Naive B cell (primary cell): ENCODE data around the gene NFATC3. TPM values are rescaled to one million over a fixed set of nuclear protein-coding genes. Genes with fewer than 3 reads are reported as not detected.
A peak's percentile ranks its signal among the peaks of the same experiment; 100 is the strongest.

Experiments used
- ATAC-seq, 2 donors: fragments of 150-1000 bp; cut with Tn5 transposase; 2 replicates each; pipeline ENCODE4 v1.10.0; 2021; ENCODE audit warnings: low read depth in 2 of 2, mild to moderate bottlenecking in 2 of 2, moderate library complexity in 2 of 2
- DNase-seq: peaks from one replicate; pipeline ENCODE4 v3.0.0; 2022
- H3K27ac Mint-ChIP-seq, 6 donors: one replicate each; pipeline ENCODE4 v1.8.0; 2020 to 2022; ENCODE audit warnings: mild to moderate bottlenecking in 6 of 6, mixed read lengths in 6 of 6, moderate library complexity in 5 of 6, inconsistent platforms in 2 of 6
- H3K27me3 Mint-ChIP-seq, 3 donors: one replicate each; pipeline ENCODE4 v1.8.0; 2021 to 2022; ENCODE audit warnings: mixed read lengths in 3 of 3, mild to moderate bottlenecking in 1 of 3
- H3K36me3 Mint-ChIP-seq, 2 donors: one replicate each; pipeline ENCODE4 v1.8.0; 2020 to 2022; ENCODE audit warnings: mixed read lengths in 2 of 2, inconsistent platforms in 1 of 2, mild to moderate bottlenecking in 1 of 2
- H3K4me1 Mint-ChIP-seq, 3 donors: one replicate each; pipeline ENCODE4 v1.8.0; 2020 to 2022; ENCODE audit warnings: mixed read lengths in 3 of 3, inconsistent platforms in 1 of 3, mild to moderate bottlenecking in 1 of 3, moderate library complexity in 1 of 3
- H3K4me3 Mint-ChIP-seq, 8 donors: one replicate each; pipeline ENCODE4 v1.8.0; 2020 to 2022; ENCODE audit warnings: mild to moderate bottlenecking in 8 of 8, mixed read lengths in 8 of 8, moderate library complexity in 8 of 8, inconsistent platforms in 2 of 8
- H3K9me3 Mint-ChIP-seq, 7 donors: one replicate each; pipeline ENCODE4 v1.8.0; 2020 to 2022; ENCODE audit warnings: mixed read lengths in 7 of 7, mild to moderate bottlenecking in 5 of 7, inconsistent platforms in 2 of 7, moderate library complexity in 1 of 7
- polyA plus RNA-seq, 6 donors: library from polyadenylated mRNA; unstranded; fragments of 300-500 nt; fragmentation: Illumina TruSeq; gene quantifications; one replicate each; pipeline ENCODE4 v1.2.3, GENCODE V29; 2021; ENCODE audit warnings: low read depth in 6 of 6

The NFATC3 gene
- polyA plus RNA-seq, 6 donors from 2014 or later = 74.8 to 147 (median 96.7) TPM

DNA sequence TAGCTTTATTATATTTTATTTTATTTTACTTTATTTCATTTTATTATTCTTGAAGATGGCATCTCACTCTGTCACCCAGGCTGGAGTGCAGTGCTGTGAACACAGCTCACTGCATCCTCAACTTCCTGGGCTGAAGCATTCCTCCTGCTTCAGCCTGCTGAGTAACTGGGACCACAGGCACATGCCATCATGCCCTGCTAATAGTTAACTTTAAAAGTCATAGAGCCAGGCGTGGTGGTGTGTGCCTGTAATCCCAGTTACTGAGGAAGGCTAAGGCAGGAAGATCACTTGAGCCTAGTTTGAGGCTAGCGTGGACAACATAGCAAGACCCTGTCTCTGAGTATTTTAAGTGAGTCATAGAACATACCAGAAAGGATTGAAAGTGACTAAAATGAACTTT, 112.1 kb downstream of the NFATC3 start:
- ATAC-seq = no peak
- no peak overlapping the region for H3K4me3 Mint-ChIP-seq
- peaks cover 5 to 19% (median 5%) of the 10 kb centered on the region in 3 donors for H3K4me1 Mint-ChIP-seq
- no peaks in the 10 kb centered on the region for H3K9me3 Mint-ChIP-seq
- H3K27ac Mint-ChIP-seq = no peak overlapping the region
- H3K36me3 Mint-ChIP-seq = no peaks in the 10 kb centered on the region
- DNase-seq = no peak
- H3K27me3 Mint-ChIP-seq = no peaks in the 10 kb centered on the region

GRCh38 chr16:68200088-68200783, 115.1 kb downstream of the NFATC3 start:
- H3K4me3 Mint-ChIP-seq = no peak overlapping the region
- peak overlapping the region in 4 of 6 donors; percentile 0 to 84 (median 68) for H3K27ac Mint-ChIP-seq
- H3K36me3 Mint-ChIP-seq = no peaks in the 10 kb centered on the region

DNA sequence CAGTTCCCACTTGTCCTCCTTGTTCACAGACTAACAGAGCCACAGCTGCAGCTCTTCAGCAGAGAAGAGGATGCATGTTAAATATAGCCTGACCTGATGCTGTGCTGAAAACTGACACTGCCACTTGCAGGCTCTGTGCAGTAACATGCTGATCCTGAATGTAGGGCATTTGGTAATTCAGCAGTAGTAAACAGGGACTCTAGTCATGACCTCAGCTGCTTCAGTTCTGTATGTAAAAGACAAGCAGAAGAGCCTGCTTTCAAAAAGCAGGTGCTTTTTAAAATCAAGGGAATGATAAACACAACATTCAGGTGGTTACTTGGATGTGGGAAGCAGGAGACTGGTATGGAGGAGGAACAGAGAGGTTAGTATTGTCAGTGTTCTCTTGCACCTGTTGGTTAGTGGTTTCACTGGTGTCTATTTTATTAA, 116.9 kb downstream of the NFATC3 start:
- Mint-ChIP-seq H3K4me3 (no peak overlapping the region), H3K27me3 (no peaks in the 10 kb centered on the region), H3K4me1 (peaks cover 0 to 9% (median 5%) of the 10 kb centered on the region in 3 donors), H3K9me3 (no peaks in the 10 kb centered on the region), H3K27ac (peak overlapping the region in 3 of 6 donors; percentile 21 to 63 (median 47)), H3K36me3 (no peaks in the 10 kb centered on the region)
- ATAC-seq (no peak), DNase-seq (no peak)

More at GRCh38 chr16:68200088-68200783, 115.1 kb downstream of the NFATC3 start:
- Mint-ChIP-seq H3K9me3 (no peaks in the 10 kb centered on the region), H3K4me1 (peaks cover 0 to 9% (median 4%) of the 10 kb centered on the region in 3 donors), H3K27me3 (no peaks in the 10 kb centered on the region)
- DNase-seq = no peak
- no peak for ATAC-seq

GRCh38 chr16:68206245-68206644, 121.1 kb downstream of the NFATC3 start:
- H3K9me3 Mint-ChIP-seq = no peaks in the 10 kb centered on the region
- H3K36me3 Mint-ChIP-seq = no peaks in the 10 kb centered on the region
- ATAC-seq = no peak
- peaks cover 0 to 13% (median 4%) of the 10 kb centered on the region in 3 donors for H3K4me1 Mint-ChIP-seq
- no peaks in the 10 kb centered on the region for H3K27me3 Mint-ChIP-seq
- peak overlapping the region in 1 of 8 donors; percentile 5 for H3K4me3 Mint-ChIP-seq
- peak overlapping the region in 2 of 6 donors; percentile 4 to 26 for H3K27ac Mint-ChIP-seq
- no peak for DNase-seq

DNA sequence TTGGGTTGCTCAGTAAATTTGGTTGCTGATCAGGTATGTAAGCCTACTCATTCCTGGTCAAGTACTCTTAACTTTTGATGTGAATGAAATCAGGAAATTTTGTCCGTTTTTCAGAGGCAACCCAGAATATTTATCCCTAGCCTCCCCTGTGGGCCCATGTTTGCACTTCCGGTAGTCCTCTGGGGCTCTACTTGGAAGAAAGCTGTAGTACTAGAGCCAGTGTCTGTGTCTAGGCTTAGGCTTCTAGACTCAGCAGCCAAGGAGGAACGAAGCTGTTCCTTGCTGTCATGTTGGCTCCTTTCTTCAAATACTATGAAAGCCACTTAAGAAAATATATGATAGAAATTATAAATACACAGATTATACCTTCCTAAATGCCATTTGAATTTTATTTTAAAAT, 129.6 kb downstream of the NFATC3 start:
- DNase-seq (no peak), ATAC-seq (no peak)
- H3K9me3 Mint-ChIP-seq = no peaks in the 10 kb centered on the region
- H3K36me3 Mint-ChIP-seq = peaks cover 0 to 15% of the 10 kb centered on the region in 2 donors
- H3K27me3 Mint-ChIP-seq = no peaks in the 10 kb centered on the region
- H3K27ac Mint-ChIP-seq = peak overlapping the region in 3 of 6 donors; percentile 12 to 60 (median 60)
- peaks cover 6 to 17% (median 11%) of the 10 kb centered on the region in 3 donors for H3K4me1 Mint-ChIP-seq
- no peak overlapping the region for H3K4me3 Mint-ChIP-seq

- H3K27me3 Mint-ChIP-seq = no peaks in the 10 kb centered on the region
- H3K36me3 Mint-ChIP-seq = peaks cover 0 to 15% of the 10 kb centered on the region in 2 donors
- H3K4me3 Mint-ChIP-seq = no peak overlapping the region
- no peak for ATAC-seq
- no peaks in the 10 kb centered on the region for H3K9me3 Mint-ChIP-seq
- DNase-seq = no peak
- peak overlapping the region in 4 of 6 donors; percentile 12 to 60 (median 25) for H3K27ac Mint-ChIP-seq
- peaks cover 6 to 16% (median 11%) of the 10 kb centered on the region in 3 donors for H3K4me1 Mint-ChIP-seq
Observed at GRCh38 chr16:68215302-68215701, 130.1 kb downstream of the NFATC3 start.

DNA sequence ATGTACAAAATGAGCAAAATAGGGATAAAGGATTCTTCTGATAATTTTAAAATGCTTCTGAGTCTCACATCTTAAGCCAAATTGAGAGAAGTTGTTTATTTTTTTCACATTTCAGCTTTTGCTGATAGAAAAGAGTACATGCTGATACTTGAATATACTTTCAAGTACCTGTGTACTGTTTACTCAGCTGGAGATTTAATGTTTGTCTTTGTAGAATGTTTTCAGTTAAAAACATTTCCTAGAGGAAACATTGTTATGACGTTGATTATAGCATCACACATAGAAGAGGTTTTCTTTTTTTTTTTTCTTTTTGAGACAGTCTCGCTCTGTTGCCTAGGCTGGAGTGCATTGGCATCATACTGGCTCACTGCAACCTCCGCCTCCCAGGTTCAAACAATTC, 131.1 kb downstream of the NFATC3 start:
- peaks cover 5 to 19% of the 10 kb centered on the region in 2 donors for H3K36me3 Mint-ChIP-seq
- DNase-seq (no peak), ATAC-seq (no peak)
- no peaks in the 10 kb centered on the region for H3K27me3 Mint-ChIP-seq
- no peaks in the 10 kb centered on the region for H3K9me3 Mint-ChIP-seq
- H3K4me3 Mint-ChIP-seq = no peak overlapping the region
- peak overlapping the region in 2 of 6 donors; percentile 46 to 60 for H3K27ac Mint-ChIP-seq
- peaks cover 6 to 16% (median 11%) of the 10 kb centered on the region in 3 donors for H3K4me1 Mint-ChIP-seq

DNA sequence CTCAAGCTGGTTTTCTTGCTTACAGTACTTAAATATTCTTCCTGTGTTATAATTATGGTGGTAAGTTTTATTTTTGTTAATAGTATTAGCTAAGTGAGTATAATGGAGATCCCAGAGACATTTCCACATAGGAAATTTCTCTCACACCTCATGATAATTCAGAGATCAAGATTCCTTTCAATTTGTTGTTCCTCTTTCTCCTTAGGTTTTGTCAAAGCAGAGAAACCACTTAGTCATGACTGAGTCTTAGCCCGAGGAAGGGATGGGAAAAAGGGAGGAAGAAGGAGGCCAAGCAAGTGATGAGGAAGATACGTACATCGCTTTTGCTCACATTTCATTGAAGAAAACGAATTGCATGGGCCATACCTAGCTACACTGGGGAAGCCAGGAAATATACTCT, 132.3 kb downstream of the NFATC3 start:
- Mint-ChIP-seq H3K27ac (peak overlapping the region in 2 of 6 donors; percentile 14 to 39), H3K9me3 (no peaks in the 10 kb centered on the region), H3K27me3 (no peaks in the 10 kb centered on the region), H3K36me3 (peaks cover 9 to 27% of the 10 kb centered on the region in 2 donors), H3K4me3 (no peak overlapping the region), H3K4me1 (peaks cover 6 to 14% (median 8%) of the 10 kb centered on the region in 3 donors)
- DNase-seq (no peak), ATAC-seq (no peak)

DNA sequence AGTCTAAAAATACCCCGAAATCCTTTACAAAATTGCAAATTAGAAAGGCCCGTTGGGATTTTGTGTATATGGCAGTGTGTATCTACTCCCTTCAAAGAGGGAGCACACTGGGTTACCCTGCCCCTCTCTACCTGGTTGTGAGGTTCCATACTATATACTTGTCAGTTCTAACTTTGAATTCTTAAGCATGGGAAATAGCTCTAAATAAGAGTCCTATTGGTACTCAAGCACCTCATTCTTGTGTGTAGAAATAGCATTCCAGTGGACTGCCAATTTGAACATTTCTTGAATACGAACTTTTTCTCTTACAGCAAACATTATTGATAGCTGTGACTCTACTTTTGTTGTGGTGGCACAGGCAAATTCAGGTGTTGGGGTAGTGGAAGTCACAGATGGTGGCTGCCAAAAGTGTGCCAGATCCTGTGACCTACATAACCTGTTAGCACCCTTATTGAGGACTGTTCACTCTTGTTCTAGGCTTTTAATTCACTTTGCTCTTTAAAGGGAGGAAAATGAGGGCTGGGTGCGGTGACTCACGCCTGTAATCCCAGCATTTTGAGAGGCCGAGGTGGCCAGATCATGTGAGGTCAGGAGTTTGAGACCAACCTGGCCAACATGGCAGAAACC, 134.7 kb downstream of the NFATC3 start:
- DNase-seq (no peak), ATAC-seq (no peak)
- Mint-ChIP-seq H3K27ac (peak overlapping the region in 3 of 6 donors; percentile 75 to 85 (median 76)), H3K4me3 (no peak overlapping the region), H3K9me3 (no peaks in the 10 kb centered on the region), H3K4me1 (peaks cover 6 to 10% (median 8%) of the 10 kb centered on the region in 3 donors), H3K27me3 (no peaks in the 10 kb centered on the region), H3K36me3 (peaks cover 9 to 32% of the 10 kb centered on the region in 2 donors)

DNA sequence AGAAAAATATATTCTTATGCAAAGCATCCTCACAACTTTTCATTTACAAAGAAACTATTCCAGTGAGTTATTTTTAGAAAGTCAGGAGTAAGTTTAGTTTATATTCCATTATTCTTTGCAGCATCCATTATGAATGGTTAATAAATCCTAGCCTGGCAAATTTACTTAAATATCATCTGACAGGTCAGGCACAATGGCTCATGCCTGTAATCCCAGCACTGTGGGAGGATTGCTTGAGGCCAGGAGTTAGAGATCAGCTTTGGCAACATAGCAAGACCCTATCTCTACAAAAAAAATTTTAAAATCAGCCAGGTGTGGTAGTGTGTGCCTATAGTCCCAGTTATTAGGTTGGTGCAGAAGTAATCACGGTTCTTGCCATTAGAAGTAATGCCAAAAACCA, 137.9 kb downstream of the NFATC3 start:
- peaks cover 9 to 16% of the 10 kb centered on the region in 2 donors for H3K36me3 Mint-ChIP-seq
- H3K9me3 Mint-ChIP-seq = no peaks in the 10 kb centered on the region
- no peak for DNase-seq
- no peak overlapping the region for H3K4me3 Mint-ChIP-seq
- no peak for ATAC-seq
- H3K27ac Mint-ChIP-seq = peak overlapping the region in 1 of 6 donors; percentile 9
- peaks cover 15 to 30% (median 24%) of the 10 kb centered on the region in 3 donors for H3K4me1 Mint-ChIP-seq
- H3K27me3 Mint-ChIP-seq = no peaks in the 10 kb centered on the region

- H3K27ac Mint-ChIP-seq = peak overlapping the region in 5 of 6 donors; percentile 56 to 88 (median 68)
- H3K9me3 Mint-ChIP-seq = no peaks in the 10 kb centered on the region
- DNase-seq (no peak), ATAC-seq (no peak)
- peaks cover 19 to 38% (median 34%) of the 10 kb centered on the region in 3 donors for H3K4me1 Mint-ChIP-seq
- H3K36me3 Mint-ChIP-seq = peaks cover 5 to 14% of the 10 kb centered on the region in 2 donors
- H3K27me3 Mint-ChIP-seq = no peaks in the 10 kb centered on the region
- peak overlapping the region in 1 of 8 donors; percentile 60 for H3K4me3 Mint-ChIP-seq
Observed at GRCh38 chr16:68226116-68226515, 140.9 kb downstream of the NFATC3 start.

DNA sequence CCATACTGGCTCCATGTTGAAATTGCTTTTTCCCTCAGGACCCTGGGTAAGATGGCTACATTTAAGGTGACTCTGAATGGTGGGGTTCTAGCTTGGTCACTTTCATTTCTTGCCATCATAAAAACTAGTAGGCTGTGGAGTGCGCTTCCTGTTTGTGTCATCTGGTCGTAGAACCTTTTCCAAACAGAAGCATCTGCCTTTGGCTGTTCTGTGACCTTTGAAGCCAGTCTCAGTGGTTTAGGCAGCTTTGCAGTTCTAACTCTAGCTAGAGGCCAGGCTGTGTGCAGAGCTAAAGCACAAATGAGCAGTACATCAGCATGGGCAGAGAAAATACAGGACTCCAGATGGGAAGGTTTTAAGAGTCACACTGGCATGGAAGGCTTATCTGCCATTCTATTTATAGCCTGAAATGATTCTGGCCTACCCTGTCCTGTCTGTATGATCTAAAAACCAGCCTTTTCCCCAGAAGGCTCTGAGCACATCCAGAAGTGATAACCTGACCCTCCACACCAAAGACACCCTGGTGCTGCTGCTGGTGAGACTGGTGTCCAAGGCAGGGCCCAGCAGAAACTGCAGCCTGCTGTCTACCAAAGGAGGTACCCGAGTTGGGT, 142.1 kb downstream of the NFATC3 start:
- ATAC-seq = peak; percentile 44 to 55
- DNase-seq = no peak
- H3K9me3 Mint-ChIP-seq = no peaks in the 10 kb centered on the region
- peaks cover 19 to 38% (median 34%) of the 10 kb centered on the region in 3 donors for H3K4me1 Mint-ChIP-seq
- H3K27ac Mint-ChIP-seq = peak overlapping the region; percentile 37 to 90 (median 84)
- no peaks in the 10 kb centered on the region for H3K27me3 Mint-ChIP-seq
- H3K4me3 Mint-ChIP-seq = peak overlapping the region in 5 of 8 donors; percentile 22 to 79 (median 49)
- H3K36me3 Mint-ChIP-seq = peaks cover 0 to 6% of the 10 kb centered on the region in 2 donors

GRCh38 chr16:68227850-68228553, 142.8 kb downstream of the NFATC3 start:
- Mint-ChIP-seq H3K27me3 (no peaks in the 10 kb centered on the region), H3K4me1 (peaks cover 19 to 38% (median 34%) of the 10 kb centered on the region in 3 donors), H3K9me3 (no peaks in the 10 kb centered on the region), H3K4me3 (peak overlapping the region in 6 of 8 donors; percentile 15 to 79 (median 41)), H3K27ac (peak overlapping the region in 4 of 6 donors; percentile 42 to 90 (median 84)), H3K36me3 (no peaks in the 10 kb centered on the region)
- ATAC-seq (no peak), DNase-seq (no peak)
